Measurements from ENCODE around the gene MISP.
A peak's percentile ranks its signal among the peaks of the same experiment; 100 is the strongest.

The MISP gene

DNA sequence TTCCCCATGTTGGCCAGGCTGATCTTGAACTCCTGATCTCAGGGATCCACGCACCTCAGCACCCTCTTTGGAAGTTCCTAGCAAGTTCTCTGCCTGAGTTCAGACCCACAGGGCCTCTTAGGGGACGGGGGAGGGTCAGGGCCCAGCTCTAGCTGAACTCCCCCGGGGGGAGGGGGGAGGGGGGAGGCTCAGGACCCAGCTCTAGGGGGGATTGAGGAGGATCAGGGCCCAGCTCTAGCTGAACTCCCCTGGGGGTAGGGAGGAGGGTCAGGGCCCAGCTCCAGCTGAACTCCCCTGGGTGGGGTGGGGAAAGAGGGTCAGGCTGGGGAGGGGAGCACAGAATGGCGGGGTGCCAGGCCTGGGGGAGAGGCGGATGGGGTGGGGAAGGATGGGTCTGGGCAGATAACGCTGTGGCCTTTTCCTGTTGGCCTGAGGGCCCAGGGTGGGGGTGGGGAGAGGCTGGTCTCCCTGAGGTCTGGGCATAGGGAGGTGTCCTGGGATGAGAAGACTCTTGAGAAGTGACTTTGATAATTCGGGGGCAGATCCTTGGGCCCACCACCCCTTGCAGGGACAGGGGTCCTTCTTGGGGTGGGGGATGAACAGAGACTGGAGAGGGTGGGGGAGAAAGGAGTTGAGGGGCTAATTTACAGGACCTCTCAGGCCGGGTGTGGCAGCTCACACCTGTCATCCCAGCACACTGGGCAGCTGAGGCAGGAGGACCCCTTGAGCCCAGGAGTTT, 40.8 kb downstream of the MISP start:
- TF ChIP-seq, protein P1, sequence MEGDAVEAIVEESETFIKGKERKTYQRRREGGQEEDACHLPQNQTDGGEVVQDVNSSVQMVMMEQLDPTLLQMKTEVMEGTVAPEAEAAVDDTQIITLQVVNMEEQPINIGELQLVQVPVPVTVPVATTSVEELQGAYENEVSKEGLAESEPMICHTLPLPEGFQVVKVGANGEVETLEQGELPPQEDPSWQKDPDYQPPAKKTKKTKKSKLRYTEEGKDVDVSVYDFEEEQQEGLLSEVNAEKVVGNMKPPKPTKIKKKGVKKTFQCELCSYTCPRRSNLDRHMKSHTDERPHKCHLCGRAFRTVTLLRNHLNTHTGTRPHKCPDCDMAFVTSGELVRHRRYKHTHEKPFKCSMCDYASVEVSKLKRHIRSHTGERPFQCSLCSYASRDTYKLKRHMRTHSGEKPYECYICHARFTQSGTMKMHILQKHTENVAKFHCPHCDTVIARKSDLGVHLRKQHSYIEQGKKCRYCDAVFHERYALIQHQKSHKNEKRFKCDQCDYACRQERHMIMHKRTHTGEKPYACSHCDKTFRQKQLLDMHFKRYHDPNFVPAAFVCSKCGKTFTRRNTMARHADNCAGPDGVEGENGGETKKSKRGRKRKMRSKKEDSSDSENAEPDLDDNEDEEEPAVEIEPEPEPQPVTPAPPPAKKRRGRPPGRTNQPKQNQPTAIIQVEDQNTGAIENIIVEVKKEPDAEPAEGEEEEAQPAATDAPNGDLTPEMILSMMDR (IDR thresholded peaks at IDR 0.05; ENCODE audit: insufficient read depth, low read depth, low read length, missing control alignments): no peak
- DNase-seq (ENCODE audit: low read depth): no peak
- H3K4me3 ChIP-seq (ENCODE audit: low read depth, low read length): no peak overlapping the region

DNA sequence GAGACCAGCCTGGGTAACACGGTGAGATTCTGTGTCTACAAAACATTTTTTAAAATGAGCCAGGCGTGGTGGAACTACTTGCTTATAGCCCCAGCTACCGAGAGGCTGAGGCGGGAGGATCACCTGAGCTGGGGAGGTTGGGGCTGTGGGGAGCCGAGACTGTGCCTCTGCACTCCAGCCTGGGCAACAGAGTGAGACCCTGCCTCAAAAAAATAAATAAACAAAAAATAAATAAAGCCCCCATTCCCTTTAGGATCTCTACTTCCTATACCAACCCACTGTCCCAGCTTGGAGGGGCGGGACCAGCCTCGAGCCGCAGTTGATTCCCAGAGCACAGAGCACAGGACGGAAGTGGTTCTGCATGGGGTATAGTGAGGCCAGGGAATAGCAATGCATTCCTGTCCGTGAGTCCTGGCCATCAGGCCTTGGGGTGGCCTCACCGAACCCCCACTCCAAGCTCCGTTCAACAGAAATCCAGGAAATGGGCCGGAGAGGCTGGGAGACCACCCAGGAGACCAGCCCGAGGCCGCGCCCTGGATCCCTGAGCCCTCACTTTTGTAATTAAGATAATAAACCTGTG, 41.5 kb downstream of the MISP start:
- no peak for DNase-seq (ENCODE audit: low read depth)
- TF ChIP-seq, protein P1 (IDR thresholded peaks at IDR 0.05; ENCODE audit: insufficient read depth, low read depth, low read length, missing control alignments): no peak
- no peak overlapping the region for H3K4me3 ChIP-seq (ENCODE audit: low read depth, low read length)

DNA sequence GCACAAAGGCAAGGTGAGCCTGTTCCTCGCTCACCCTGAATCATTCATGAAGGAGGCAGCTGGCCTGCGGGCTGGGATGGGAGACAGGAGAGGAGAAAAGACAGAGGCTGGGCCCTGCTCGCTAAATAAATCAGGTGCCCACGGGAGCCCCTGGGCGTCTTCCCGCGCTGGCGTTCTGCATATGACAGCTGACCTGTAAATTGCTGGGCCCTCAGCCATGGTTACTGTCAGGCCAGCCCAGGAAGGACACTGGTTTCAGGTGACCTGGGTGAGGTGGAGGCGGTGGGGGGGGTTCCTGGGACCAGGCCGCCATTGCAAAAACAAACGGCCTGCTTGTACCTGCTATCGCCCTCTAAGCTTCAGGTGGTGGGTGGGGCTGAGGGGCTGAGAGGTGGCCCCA, 42.9 kb downstream of the MISP start:
- no peak overlapping the region for H3K4me3 ChIP-seq (ENCODE audit: low read depth, low read length)
- DNase-seq (ENCODE audit: low read depth): no peak
- TF ChIP-seq, protein P1 (IDR thresholded peaks at IDR 0.05; ENCODE audit: insufficient read depth, low read depth, low read length, missing control alignments): no peak

DNA sequence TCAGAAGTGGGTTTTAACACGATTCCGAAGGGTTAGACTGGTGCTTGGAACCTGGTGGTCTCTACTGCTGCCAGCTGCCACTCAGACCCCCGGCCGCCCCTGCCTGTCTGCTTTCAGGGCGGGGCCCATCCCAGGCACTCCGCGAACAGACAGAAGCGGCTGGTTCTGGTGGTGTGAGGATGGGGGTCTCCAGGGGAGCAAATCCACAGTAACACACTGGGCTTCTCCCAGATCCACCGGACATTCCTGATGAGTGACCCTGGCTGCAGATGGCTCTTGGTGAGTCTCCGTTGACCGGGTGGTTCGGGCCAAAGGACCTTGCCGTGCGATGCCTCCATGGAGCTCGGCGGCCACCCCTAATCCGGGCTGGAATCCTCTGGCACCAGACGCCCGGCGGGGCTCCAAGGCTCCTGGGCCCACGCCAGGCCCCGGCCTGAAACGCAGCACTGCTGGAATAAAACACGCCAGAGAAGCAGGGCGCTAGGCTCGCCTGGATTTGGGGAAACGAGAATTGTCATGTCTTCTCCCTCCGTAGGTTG, 44.2 kb downstream of the MISP start:
- TF ChIP-seq, protein P1 (IDR thresholded peaks at IDR 0.05; ENCODE audit: insufficient read depth, low read depth, low read length, missing control alignments): no peak
- no peak overlapping the region for H3K4me3 ChIP-seq (ENCODE audit: low read depth, low read length)
- no peak for DNase-seq (ENCODE audit: low read depth)

DNA sequence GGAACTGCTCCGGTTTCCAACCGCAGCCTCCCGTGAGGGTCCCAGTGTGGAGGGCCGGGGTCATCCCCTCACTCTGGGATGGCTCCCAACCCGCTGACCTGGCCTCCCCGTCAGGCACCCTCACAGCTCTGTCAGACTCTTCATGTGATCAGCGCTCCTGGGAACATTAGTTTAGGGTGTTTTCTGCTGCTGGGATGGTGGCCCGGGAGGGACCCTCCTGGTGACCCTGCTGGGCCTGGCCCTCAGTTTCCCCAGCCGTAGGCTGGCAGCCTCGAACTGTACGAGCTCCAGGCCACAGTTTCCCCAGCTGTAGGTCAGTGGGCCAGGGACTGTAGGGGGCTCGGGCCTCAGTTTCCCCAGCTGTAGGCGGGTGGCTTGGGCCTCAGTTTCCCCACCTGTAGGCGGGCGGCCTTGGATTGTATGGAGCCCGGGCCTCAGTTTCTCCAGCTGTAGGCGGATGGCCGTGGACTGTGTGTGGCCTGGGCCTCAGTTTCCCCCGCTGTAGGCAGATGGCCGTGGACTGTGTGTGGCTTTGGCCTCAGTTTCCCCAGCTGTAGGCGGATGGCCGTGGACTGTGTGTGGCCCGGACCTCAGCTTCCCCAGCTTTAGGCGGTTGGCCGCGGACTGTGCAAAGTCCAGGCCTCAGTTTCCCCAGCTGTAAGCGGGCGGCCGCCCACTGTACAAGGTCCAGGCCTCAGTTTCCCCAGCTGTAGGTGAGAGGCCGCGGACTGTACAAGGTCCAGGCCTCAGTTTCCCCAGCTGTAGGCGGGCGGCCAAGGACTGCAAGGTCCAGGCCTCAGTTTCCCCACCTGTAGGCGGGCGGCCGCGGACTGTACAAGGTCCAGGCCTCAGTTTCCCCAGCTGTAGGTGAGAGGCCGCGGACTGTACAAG, 45.0 kb downstream of the MISP start:
- H3K4me3 ChIP-seq (ENCODE audit: low read depth, low read length): peak overlapping the region; percentile 84
- TF ChIP-seq, protein P1 (IDR thresholded peaks at IDR 0.05; ENCODE audit: insufficient read depth, low read depth, low read length, missing control alignments): no peak
- no peak for DNase-seq (ENCODE audit: low read depth)

DNA sequence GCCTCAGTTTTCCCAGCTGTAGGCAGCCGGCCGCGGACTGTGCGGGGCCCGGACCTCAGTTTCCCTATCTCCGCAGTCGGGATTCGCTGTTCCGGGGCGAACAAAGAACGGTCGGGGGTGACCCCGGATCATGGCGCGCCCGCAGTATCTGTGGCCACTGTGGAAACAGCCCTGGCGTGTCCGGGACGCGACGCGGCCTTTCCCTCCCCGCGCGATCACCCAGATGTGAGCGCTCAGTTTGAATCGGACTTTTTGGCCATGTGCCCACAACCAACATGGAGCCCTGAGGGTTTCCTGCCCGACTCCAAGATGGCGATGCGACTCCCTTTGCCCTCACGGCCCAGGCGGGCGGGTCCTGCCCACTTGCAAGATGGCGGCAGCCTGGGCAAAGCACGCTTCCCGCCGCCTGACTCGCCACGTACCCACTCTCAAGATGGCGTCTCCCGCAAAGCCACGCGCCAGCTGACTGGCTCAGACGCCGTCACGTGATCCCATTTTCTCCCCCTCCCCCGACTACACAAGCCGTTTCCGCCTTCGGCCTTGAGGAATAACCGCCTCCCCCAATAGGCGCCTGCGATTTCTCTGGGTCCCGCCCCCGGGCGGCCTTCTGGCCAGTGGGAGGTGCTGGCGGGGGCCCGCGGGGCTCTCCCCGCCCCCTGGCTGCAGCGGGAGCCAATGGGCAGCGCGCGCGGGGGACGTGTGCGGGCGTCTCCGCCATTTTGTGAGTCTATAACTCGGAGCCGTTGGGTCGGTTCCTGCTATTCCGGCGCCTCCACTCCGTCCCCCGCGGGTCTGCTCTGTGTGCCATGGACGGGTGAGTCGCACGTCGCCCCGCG, 46.0 kb downstream of the MISP start, which contains the start of gene PTBP1:
Gene PTBP1 (plus strand): TSS at position 761 of the 836 bp plus-strand sequence. CDS start 46 bp downstream, at position 807.
- peak; percentile 100 for DNase-seq (ENCODE audit: low read depth)
- TF ChIP-seq, protein P1 (IDR thresholded peaks at IDR 0.05; ENCODE audit: insufficient read depth, low read depth, low read length, missing control alignments): no peak
- H3K4me3 ChIP-seq (ENCODE audit: low read depth, low read length): peak within 1 kb of the TSS; percentile 85

Measured in GM12865 (cell line).